ENCODE results near the gene SFT2D2. TPM values are rescaled to one million over a fixed set of nuclear protein-coding genes. Genes with fewer than 3 reads are reported as not detected.

Gene SFT2D2
- total RNA-seq, 3 donors from 2014 or later, result 39.3 to 70.4 (median 42.2) TPM

GRCh38 chr1:168223261-168223660 is 2.5 kb upstream of the SFT2D2 start:
- intact Hi-C loops (cut with DNase I; ENCODE audit: low total_unique reads), result no loop called here

GRCh38 chr1:168223681-168224540 is 1.9 kb upstream of the SFT2D2 start:
- no peak overlapping the region for H3K4me3 ChIP-seq
- H3K36me3 ChIP-seq, result no peaks in the 10 kb centered on the region
- intact Hi-C loops (cut with DNase I; ENCODE audit: low total_unique reads), result no loop called here
- no peak overlapping the region for H3K27ac ChIP-seq
- no peaks in the 10 kb centered on the region for H3K27me3 ChIP-seq
- no peaks in the 10 kb centered on the region for H3K4me1 ChIP-seq
- TF ChIP-seq CTCF (IDR thresholded peaks at IDR 0.05) (no peak), POLR2AphosphoS5 (IDR thresholded peaks at IDR 0.05) (no peak), POLR2A (IDR thresholded peaks at IDR 0.05) (no peak)
- DNase-seq (ENCODE audit: low spot score in 2 of 2), result no peak
- no peaks in the 10 kb centered on the region for H3K9me3 ChIP-seq

More at GRCh38 chr1:168223261-168223660, 2.5 kb upstream of the SFT2D2 start:
- no peak for DNase-seq (ENCODE audit: low spot score in 2 of 2)
- Histone ChIP-seq H3K4me1 (no peaks in the 10 kb centered on the region), H3K27me3 (no peaks in the 10 kb centered on the region), H3K9me3 (no peaks in the 10 kb centered on the region), H3K27ac (no peak overlapping the region), H3K36me3 (no peaks in the 10 kb centered on the region), H3K4me3 (no peak overlapping the region)
- TF ChIP-seq CTCF (IDR thresholded peaks at IDR 0.05) (no peak), POLR2A (IDR thresholded peaks at IDR 0.05) (no peak), POLR2AphosphoS5 (IDR thresholded peaks at IDR 0.05) (no peak)

GRCh38 chr1:168224991-168225390 is 813 bp upstream of the SFT2D2 start:
- Histone ChIP-seq H3K36me3 (no peaks in the 10 kb centered on the region), H3K4me3 (peak overlapping the region; percentile 79 to 98 (median 95))
- TF ChIP-seq POLR2A (IDR thresholded peaks at IDR 0.05) (no peak), CTCF (IDR thresholded peaks at IDR 0.05) (no peak), POLR2AphosphoS5 (IDR thresholded peaks at IDR 0.05) (no peak)

GRCh38 chr1:168227620-168228019 is 1.8 kb downstream of the SFT2D2 start:
- Histone ChIP-seq H3K4me3 (peak overlapping the region; percentile 79 to 98 (median 95)), H3K36me3 (peaks cover 5% of the 10 kb centered on the region), H3K27ac (peak overlapping the region; percentile 91 to 94), H3K27me3 (no peaks in the 10 kb centered on the region), H3K9me3 (no peaks in the 10 kb centered on the region), H3K4me1 (peaks cover 0 to 9% of the 10 kb centered on the region in 2 donors)
- TF ChIP-seq POLR2A (IDR thresholded peaks at IDR 0.05) (no peak), CTCF (IDR thresholded peaks at IDR 0.05) (no peak), POLR2AphosphoS5 (IDR thresholded peaks at IDR 0.05) (no peak)
- intact Hi-C loops (cut with DNase I; ENCODE audit: low total_unique reads), result loop anchor here (5.0 kb wide), 1 partner anchor 1315 kb away; no protein-coding TSS in a partner anchor
- no peak for DNase-seq (ENCODE audit: low spot score in 2 of 2)

More at GRCh38 chr1:168224991-168225390, 813 bp upstream of the SFT2D2 start:
- no peak for DNase-seq (ENCODE audit: low spot score in 2 of 2)
- Histone ChIP-seq H3K27ac (no peak overlapping the region), H3K4me1 (peaks cover 0 to 5% of the 10 kb centered on the region in 2 donors), H3K27me3 (no peaks in the 10 kb centered on the region), H3K9me3 (no peaks in the 10 kb centered on the region)
- intact Hi-C loops (cut with DNase I; ENCODE audit: low total_unique reads), result loop anchor here (5.0 kb wide), 1 partner anchor 1317 kb away; no protein-coding TSS in a partner anchor

GRCh38 chr1:168229893-168230292 is 4.1 kb downstream of the SFT2D2 start:
- Histone ChIP-seq H3K36me3 (peaks cover 7% of the 10 kb centered on the region), H3K9me3 (no peaks in the 10 kb centered on the region), H3K27me3 (no peaks in the 10 kb centered on the region), H3K27ac (peak overlapping the region; percentile 91 to 94), H3K4me3 (peak overlapping the region in 1 of 3 donors; percentile 79), H3K4me1 (peaks cover 0 to 9% of the 10 kb centered on the region in 2 donors)
- no peak for DNase-seq (ENCODE audit: low spot score in 2 of 2)
- intact Hi-C loops (cut with DNase I; ENCODE audit: low total_unique reads), result loop anchor here (5.0 kb wide), 1 partner anchor 1312 kb away; no protein-coding TSS in a partner anchor
- TF ChIP-seq POLR2A (IDR thresholded peaks at IDR 0.05) (no peak), POLR2AphosphoS5 (IDR thresholded peaks at IDR 0.05) (no peak), CTCF (IDR thresholded peaks at IDR 0.05) (no peak)
